GM12878 (cell line): Measurements from ENCODE around the gene ANKRD13B. TPM values are rescaled to one million over a fixed set of nuclear protein-coding genes. Genes with fewer than 3 reads are reported as not detected.

Source experiments
- ATAC-seq: fragments of 200-7000 bp; cut with Tn5 transposase; 3 replicates; pipeline ENCODE4 v1.9.1; 2020; ENCODE audit warnings: mild to moderate bottlenecking, moderate library complexity
- BruUV-seq: library from RNA; stranded (reverse); fragments of 400-500 nt; replicated peaks from 2 replicates; lab custom pipeline; 2021; lab: Mats Ljungman, UMichigan
- CTCF ChIA-PET: fragments of 300-600 bp; sonication (Branson Sonifier 250); formaldehyde crosslinking; extraction: SDS; loops from one replicate; lab custom pipeline; 2021; ENCODE audit warnings: inconsistent platforms; lab: Yijun Ruan, JAX
- POLR2A ChIA-PET: fragments of 350-600 bp; formaldehyde crosslinking; extraction: SDS; loops from one replicate; lab custom pipeline; 2021; ENCODE audit warnings: inconsistent platforms; lab: Charles Lee
- RAD21 ChIA-PET: fragments of 300-600 bp; sonication (Branson Sonifier 250); formaldehyde crosslinking; loops from one replicate; lab custom pipeline; 2023; ENCODE audit warnings: antibody characterized with exemption; ENCODE audit not compliant: unreplicated experiment; lab: Charles Lee
- SMC1A ChIA-PET: fragments of 300-600 bp; sonication (Branson Sonifier 250); formaldehyde crosslinking; loops from one replicate; lab custom pipeline; 2023; ENCODE audit not compliant: unreplicated experiment, uncharacterized antibody; lab: Charles Lee
- DNase-seq: peaks from one replicate; pipeline ENCODE4 v3.0.0-alpha.2; 2011; ENCODE audit warnings: low read depth, low spot score
- FAIRE-seq: peaks from 3 replicates; lab custom pipeline; 2011; peaks lifted over from hg19 to GRCh38; lab: Jason Lieb, UNC
- H2AFZ ChIP-seq: 2 replicates; pipeline ENCODE4 v1.6.0; 2011; ENCODE audit warnings: low read depth, low read length, control low read depth; ENCODE audit not compliant: control insufficient read depth
- H3K27ac ChIP-seq: 2 replicates; pipeline ENCODE4 v1.5.1; 2011; ENCODE audit warnings: control low read depth; ENCODE audit not compliant: control insufficient read depth, insufficient read depth
- H3K27me3 ChIP-seq, 2 experiments: replicated peaks in 1 of 2; 2 replicates each; pipeline versions ENCODE4 v1.6.0 to v1.6.1; 2011; ENCODE audit warnings: low read length in 1 of 2; ENCODE audit not compliant: control insufficient read depth in 2 of 2, insufficient read depth in 2 of 2
- H3K36me3 ChIP-seq, 2 experiments: 2 replicates each; pipeline ENCODE4 v1.5.1; 2011; ENCODE audit warnings: low read length in 1 of 2; ENCODE audit not compliant: control insufficient read depth in 2 of 2, insufficient read depth in 2 of 2
- H3K4me1 ChIP-seq: 2 replicates; pipeline ENCODE4 v1.6.1; 2011; ENCODE audit warnings: mild to moderate bottlenecking, low read length, moderate library complexity, mixed read lengths; ENCODE audit not compliant: control insufficient read depth, insufficient read depth
- H3K4me2 ChIP-seq: 2 replicates; pipeline ENCODE4 v1.6.0; 2011; ENCODE audit warnings: control low read depth; ENCODE audit not compliant: control insufficient read depth, insufficient read depth
- H3K4me3 ChIP-seq: fragments of 200-600 bp; sonication (generic); 2 replicates; pipeline ENCODE4 v1.5.1; 2016
- H3K79me2 ChIP-seq: 2 replicates; pipeline ENCODE4 v1.6.0; 2011; ENCODE audit warnings: low read length; ENCODE audit not compliant: control insufficient read depth, insufficient read depth
- H3K9ac ChIP-seq: 2 replicates; pipeline ENCODE4 v1.8.0; 2011; ENCODE audit warnings: low read length, control low read depth, mixed read lengths; ENCODE audit not compliant: control insufficient read depth, insufficient read depth
- H3K9me3 ChIP-seq: replicated peaks from 3 replicates; pipeline ENCODE4 v1.5.1; 2011; ENCODE audit warnings: mild to moderate bottlenecking, low read length; ENCODE audit not compliant: control insufficient read depth, insufficient read depth
- H4K20me1 ChIP-seq: 2 replicates; pipeline ENCODE4 v1.6.0; 2011; ENCODE audit not compliant: control insufficient read depth, insufficient read depth
- BHLHE40 ChIP-seq, 2 experiments: fragments of 450-650 bp in 1 of 2; IDR thresholded peaks; 2 replicates each; pipeline ENCODE4 v1.6.1; 2011 to 2017; ENCODE audit warnings: low read depth in 2 of 2, borderline replicate concordance in 1 of 2, improper control_type of control experiment in 1 of 2, low read length in 1 of 2, mild to moderate bottlenecking in 1 of 2
- CHD4 ChIP-seq: fragments of 200-600 bp; sonication (generic); IDR thresholded peaks from 2 replicates; pipeline ENCODE4 v1.6.1; 2016; ENCODE audit warnings: mild to moderate bottlenecking
- CREB1 ChIP-seq: IDR thresholded peaks from 2 replicates; pipeline ENCODE4 v1.6.1; 2012; ENCODE audit warnings: low read depth, mild to moderate bottlenecking, inconsistent platforms
- CUX1 ChIP-seq: IDR thresholded peaks from 2 replicates; pipeline ENCODE4 v1.6.1; 2012; ENCODE audit warnings: improper control_type of control experiment, low read depth, low read length; ENCODE audit not compliant: insufficient replicate concordance
- EGR1 ChIP-seq, 2 experiments: IDR thresholded peaks; 1 replicate in 1 of 2; 2 replicates in 1 of 2; pipeline ENCODE4 v1.6.1; 2011 to 2012; ENCODE audit warnings: low read depth in 2 of 2, low read length in 2 of 2, borderline replicate concordance in 1 of 2, mild to moderate bottlenecking in 1 of 2, moderate library complexity in 1 of 2
- FOS ChIP-seq: IDR thresholded peaks from 3 replicates; pipeline ENCODE4 v1.6.1; 2011; ENCODE audit warnings: borderline replicate concordance; ENCODE audit not compliant: insufficient read length; ENCODE audit errors: extremely low read depth
- HDAC6 ChIP-seq: fragments of 200-600 bp; sonication (generic); IDR thresholded peaks from one replicate; pipeline ENCODE4 v1.8.0; 2017; ENCODE audit warnings: antibody characterized with exemption; ENCODE audit not compliant: unreplicated experiment
- HDGF ChIP-seq: fragments of 450-650 bp; IDR thresholded peaks from 2 replicates; pipeline ENCODE4 v1.6.1; 2016; ENCODE audit warnings: antibody characterized with exemption
- IKZF2 ChIP-seq, 2 experiments: fragments of 450-650 bp; IDR thresholded peaks; 2 replicates each; pipeline ENCODE4 v1.6.1; 2017; ENCODE audit warnings: mild to moderate bottlenecking in 2 of 2, moderate library complexity in 2 of 2
- JUND ChIP-seq: IDR thresholded peaks from 2 replicates; pipeline ENCODE4 v1.6.1; 2012; ENCODE audit warnings: low read depth, mild to moderate bottlenecking, low read length, improper control_type of control experiment, moderate library complexity
- NFXL1 ChIP-seq: fragments of 450-650 bp; IDR thresholded peaks from 2 replicates; pipeline ENCODE4 v1.6.1; 2017; ENCODE audit warnings: antibody characterized with exemption, mild to moderate bottlenecking, borderline replicate concordance
- NFYB ChIP-seq: IDR thresholded peaks from 2 replicates; pipeline ENCODE4 v1.6.1; 2011; ENCODE audit warnings: low read depth, mild to moderate bottlenecking, low read length, improper control_type of control experiment, moderate library complexity; ENCODE audit not compliant: insufficient read depth
- RCOR1 ChIP-seq: conservative IDR thresholded peaks from 2 replicates; pipeline ENCODE4 v1.6.1; 2012; ENCODE audit warnings: low read depth, low read length, improper control_type of control experiment
- RELB ChIP-seq: fragments of 450-650 bp; IDR thresholded peaks from 2 replicates; pipeline ENCODE4 v1.6.1; 2017; ENCODE audit warnings: low read depth, mild to moderate bottlenecking, moderate library complexity
- SMARCA5 ChIP-seq: fragments of 450-650 bp; IDR thresholded peaks from 2 replicates; pipeline ENCODE4 v1.6.1; 2017; ENCODE audit warnings: mild to moderate bottlenecking
- TBL1XR1 ChIP-seq: IDR thresholded peaks from 2 replicates; pipeline ENCODE4 v1.6.1; 2012; ENCODE audit warnings: low read depth, low read length, improper control_type of control experiment
- TCF12 ChIP-seq: IDR thresholded peaks from 2 replicates; pipeline ENCODE4 v1.6.1; 2011; ENCODE audit warnings: low read depth, mild to moderate bottlenecking, low read length
- ZSCAN29 ChIP-seq: fragments of 450-650 bp; IDR thresholded peaks from 2 replicates; pipeline ENCODE4 v1.6.1; 2017; ENCODE audit warnings: mild to moderate bottlenecking, moderate library complexity
- WGBS: methylation state at CpG from one replicate; pipeline ENCODE4 v1.1.6; 2016; ENCODE audit warnings: low lambda C conversion rate; ENCODE audit not compliant: insufficient replicate concordance, insufficient coverage; ENCODE audit errors: missing lambda C conversion rate; 5-methylcytosine and 5-hydroxymethylcytosine counted together
- in situ Hi-C: fragments of 300-500 bp; cut with MboI; formaldehyde crosslinking; loops from 9 replicates; pipeline ENCODE4 v1.14.3; 2018; ENCODE audit warnings: mixed read lengths
- intact Hi-C: fragments of 100-400 bp; cut with micrococcal nuclease; formaldehyde crosslinking; loops from one replicate; pipeline ENCODE4 v1.14.2; 2022; ENCODE audit not compliant: unreplicated experiment
- polyA plus RNA-seq, 11 experiments: library from polyadenylated mRNA; depleted of rRNA in 4 of 11; unstranded in 6 of 11; stranded (reverse) in 5 of 11; fragments of >200 nt; fragmentation: Nextera tagmentation in 4 of 11; fragmentation: Illumina TruSeq in 1 of 11; extraction: Ambion mirVana in 4 of 11; extraction: Trizol in 1 of 11; gene quantifications; 1 replicate in 1 of 11; 2 replicates in 10 of 11; pipeline versions ENCODE4 v1.2.1 to v1.2.3, GENCODE V29; 2011 to 2016; ENCODE audit warnings: inconsistent platforms in 2 of 11, missing spikeins in 2 of 11, low read depth in 1 of 11
- total RNA-seq, 4 experiments: library from RNA; depleted of rRNA in 3 of 4; stranded (reverse); fragments of >200 nt in 3 of 4; fragmentation: Illumina TruSeq in 1 of 4; extraction: Trizol in 1 of 4; gene quantifications; 2 replicates each; pipeline versions ENCODE4 v1.2.1 to v1.2.3, GENCODE V29; 2013 to 2021

Gene ANKRD13B
- total and polyA plus RNA-seq, 10 of the 15 experiments (the other 5 are each of a cell fraction or from before 2014, with no cell fraction given) = 0.18 to 15.0 (median 2.8) TPM

- no peak for TF ChIP-seq RELB
- no peak for TF ChIP-seq SMARCA5
- no peak for TF ChIP-seq HDAC6
These were observed 46.8 kb upstream of the ANKRD13B start (continued) for GRCh38 chr17:29546085-29546484.

- no peak overlapping the region for H3K9ac ChIP-seq
- H4K20me1 ChIP-seq = no peaks in the 10 kb centered on the region
- DNase-seq = no peak
- in situ Hi-C loops (no loop called here), intact Hi-C loops (no loop called here)
- H3K4me2 ChIP-seq = no peak overlapping the region
- WGBS = 100% methylated on average over 1 of the region's 1 CpG
- H3K79me2 ChIP-seq = no peaks in the 10 kb centered on the region
- SMC1A ChIA-PET = interaction anchor here (1.1 kb wide), 1 partner anchor 10 kb away, joined by 3 read pairs; no protein-coding TSS in a partner anchor
- no peak overlapping the region for H3K27ac ChIP-seq
- no peaks in the 10 kb centered on the region for H3K9me3 ChIP-seq
- CTCF ChIA-PET = interaction anchor here (1.1 to 2.2 kb wide), 3 partner anchors 9 to 177 kb away, joined by 3 to 9 read pairs (median 6); no protein-coding TSS in a partner anchor
- no peak for ATAC-seq
- peaks cover 9% of the 10 kb centered on the region; the same call in 1 of the 2 replicates for H3K4me1 ChIP-seq
- no peaks in the 10 kb centered on the region for H3K27me3 ChIP-seq
- BruUV-seq = no TSS peak
- H2AFZ ChIP-seq = no peak overlapping the region
- H3K4me3 ChIP-seq = no peak overlapping the region
- POLR2A ChIA-PET = no interaction called here
- peaks cover 4 to 14% of the 10 kb centered on the region in 2 experiments; a peak in 3 of 4 replicates for H3K36me3 ChIP-seq
- no peak for FAIRE-seq
- RAD21 ChIA-PET = no interaction called here
- TF ChIP-seq EGR1 (IDR thresholded peaks at IDR 0.05; ENCODE audit: borderline replicate concordance in 1 of 2, low read depth in 2 of 2, low read length in 2 of 2) (no peak), BHLHE40 (IDR thresholded peaks at IDR 0.05; ENCODE audit: borderline replicate concordance in 1 of 2, low read depth in 2 of 2, low read length in 1 of 2) (no peak), TCF12 (no peak), NFXL1 (no peak), TBL1XR1 (no peak), ZSCAN29 (no peak), HDGF (no peak), FOS (no peak), JUND (no peak), NFYB (no peak), CREB1 (no peak), IKZF2 (IDR thresholded peaks at IDR 0.05) (no peak), CHD4 (no peak), CUX1 (no peak), RCOR1 (no peak)
These were observed 46.1 kb upstream of the ANKRD13B start for GRCh38 chr17:29546830-29547229.
